GM23338 (cell line): ENCODE results near the gene RABL6. TPM values are rescaled to one million over a fixed set of nuclear protein-coding genes. Genes with fewer than 3 reads are reported as not detected.

Experiments used
- ATAC-seq: fragments of 200-7000 bp; cut with Tn5 transposase; 3 replicates; pipeline ENCODE4 v1.9.1; 2020
- DNase-seq: peaks from one replicate; pipeline ENCODE4 v3.0.0-alpha.2; 2015; ENCODE audit warnings: low spot score
- H2AFZ ChIP-seq: fragments of 200-600 bp; sonication (generic); 2 replicates; pipeline ENCODE4 v1.8.0; 2016; ENCODE audit warnings: antibody characterized with exemption, mild to moderate bottlenecking, moderate library complexity
- H3F3A ChIP-seq: fragments of 200-600 bp; sonication (generic); replicated peaks from 2 replicates; pipeline ENCODE4 v1.8.0; 2017; ENCODE audit warnings: antibody characterized with exemption, mixed run types, low read depth
- H3K27ac ChIP-seq: fragments of 200-600 bp; sonication (generic); 2 replicates; pipeline ENCODE4 v1.6.1; 2016; ENCODE audit warnings: low read depth
- H3K27me3 ChIP-seq: fragments of 200-600 bp; sonication (generic); 2 replicates; pipeline ENCODE4 v1.8.0; 2016; ENCODE audit warnings: mild to moderate bottlenecking, mixed run types, moderate library complexity; ENCODE audit not compliant: insufficient read depth
- H3K36me3 ChIP-seq: fragments of 200-600 bp; sonication (generic); 2 replicates; pipeline ENCODE4 v1.8.0; 2016; ENCODE audit warnings: mild to moderate bottlenecking; ENCODE audit not compliant: insufficient read depth
- H3K4me1 ChIP-seq: fragments of 200-600 bp; sonication (generic); 2 replicates; pipeline ENCODE4 v1.8.0; 2016; ENCODE audit warnings: mild to moderate bottlenecking, moderate library complexity; ENCODE audit not compliant: insufficient read depth
- H3K4me2 ChIP-seq: fragments of 200-600 bp; sonication (generic); 2 replicates; pipeline ENCODE4 v1.7.1; 2017; ENCODE audit warnings: mixed run types
- H3K4me3 ChIP-seq: fragments of 200-600 bp; sonication (generic); 2 replicates; pipeline ENCODE4 v1.6.1; 2016; ENCODE audit warnings: mixed run types
- H3K79me2 ChIP-seq: fragments of 200-600 bp; sonication (generic); replicated peaks from 2 replicates; pipeline ENCODE4 v1.8.0; 2017; ENCODE audit warnings: mild to moderate bottlenecking; ENCODE audit not compliant: insufficient read depth
- H3K9me2 ChIP-seq: fragments of 200-600 bp; sonication (generic); 2 replicates; pipeline ENCODE4 v1.8.0; 2017; ENCODE audit not compliant: insufficient read depth
- H4K20me1 ChIP-seq: fragments of 200-600 bp; sonication (generic); replicated peaks from 2 replicates; pipeline ENCODE4 v1.8.0; 2017; ENCODE audit warnings: mild to moderate bottlenecking; ENCODE audit not compliant: insufficient read depth
- H3K27ac Mint-ChIP-seq: 2 replicates; pipeline ENCODE4 v1.8.0; 2020; ENCODE audit warnings: inconsistent platforms, mild to moderate bottlenecking, moderate library complexity, mixed read lengths
- H3K27me3 Mint-ChIP-seq: 3 replicates; pipeline ENCODE4 v1.8.0; 2022; ENCODE audit warnings: low read depth, mild to moderate bottlenecking, moderate library complexity, mixed read lengths, inconsistent platforms; ENCODE audit not compliant: insufficient read depth, poor library complexity
- H3K36me3 Mint-ChIP-seq: 3 replicates; pipeline ENCODE4 v1.8.0; 2021; ENCODE audit warnings: low read depth, mild to moderate bottlenecking, inconsistent platforms, moderate library complexity, mixed read lengths
- H3K4me1 Mint-ChIP-seq: 3 replicates; pipeline ENCODE4 v1.8.0; 2020; ENCODE audit warnings: mild to moderate bottlenecking, inconsistent platforms, mixed read lengths
- H3K4me3 Mint-ChIP-seq: 3 replicates; pipeline ENCODE4 v1.8.0; 2021; ENCODE audit warnings: moderate library complexity, mild to moderate bottlenecking, inconsistent platforms, mixed read lengths
- H3K9me3 Mint-ChIP-seq: 3 replicates; pipeline ENCODE4 v1.8.0; 2020; ENCODE audit warnings: moderate library complexity, mild to moderate bottlenecking, inconsistent platforms, mixed read lengths
- CREB1 ChIP-seq: fragments of 250-450 bp; sonication (Bioruptor Pico); IDR thresholded peaks from 2 replicates; pipeline ENCODE4 v1.5.0; 2020; ENCODE audit warnings: low read depth, mild to moderate bottlenecking, moderate library complexity
- EZH2 ChIP-seq: fragments of 200-600 bp; sonication (generic); IDR thresholded peaks from one replicate; pipeline ENCODE4 v1.8.0; 2017; ENCODE audit warnings: antibody characterized with exemption, mild to moderate bottlenecking, low read depth; ENCODE audit not compliant: unreplicated experiment
- EZH2phosphoT487 ChIP-seq: fragments of 200-600 bp; sonication (generic); IDR thresholded peaks from one replicate; pipeline ENCODE4 v1.8.1; 2018; ENCODE audit warnings: antibody characterized with exemption; ENCODE audit not compliant: unreplicated experiment
- JUNB ChIP-seq: IDR thresholded peaks from one replicate; pipeline ENCODE4 v1.6.1; 2016; ENCODE audit warnings: antibody characterized with exemption; ENCODE audit not compliant: unreplicated experiment
- NANOG ChIP-seq: IDR thresholded peaks from 2 replicates; pipeline ENCODE4 v1.6.1; 2016; ENCODE audit warnings: antibody characterized with exemption, borderline replicate concordance
- POLR2AphosphoS5 ChIP-seq: IDR thresholded peaks from 2 replicates; pipeline ENCODE4 v1.6.1; 2016; ENCODE audit warnings: antibody characterized with exemption, low read depth
- STAT1 ChIP-seq: IDR thresholded peaks from one replicate; pipeline ENCODE4 v1.6.1; 2016; ENCODE audit warnings: antibody characterized with exemption; ENCODE audit not compliant: unreplicated experiment
- ZNF331 ChIP-seq: fragments of 250-450 bp; sonication (Bioruptor Pico); IDR thresholded peaks from 2 replicates; pipeline ENCODE4 v1.5.0; 2020; ENCODE audit warnings: low read depth, mild to moderate bottlenecking, moderate library complexity
- polyA plus RNA-seq: library from polyadenylated mRNA; unstranded; fragments of >200 nt; fragmentation: Nextera tagmentation; extraction: Ambion mirVana; gene quantifications from 2 replicates; pipeline ENCODE4 v1.2.1, GENCODE V29; 2016
- total RNA-seq: library from RNA; depleted of rRNA; stranded (reverse); fragments of >200 nt; shearing (Covaris generic); gene quantifications from 2 replicates; pipeline ENCODE4 v1.2.3, GENCODE V29; 2014
- TF ChIP-seq, protein P1 (sequence below): IDR thresholded peaks from 2 replicates; pipeline ENCODE4 v1.6.1; 2016; ENCODE audit warnings: antibody characterized with exemption
- TF ChIP-seq, protein P2 (sequence below): fragments of 250-450 bp; sonication (Bioruptor Pico); IDR thresholded peaks from 2 replicates; pipeline ENCODE4 v1.5.0; 2020; ENCODE audit warnings: mild to moderate bottlenecking, moderate library complexity

RABL6 gene
- total and polyA plus RNA-seq, 2 experiments from 2014 or later: 59.1 to 127 TPM

DNA sequence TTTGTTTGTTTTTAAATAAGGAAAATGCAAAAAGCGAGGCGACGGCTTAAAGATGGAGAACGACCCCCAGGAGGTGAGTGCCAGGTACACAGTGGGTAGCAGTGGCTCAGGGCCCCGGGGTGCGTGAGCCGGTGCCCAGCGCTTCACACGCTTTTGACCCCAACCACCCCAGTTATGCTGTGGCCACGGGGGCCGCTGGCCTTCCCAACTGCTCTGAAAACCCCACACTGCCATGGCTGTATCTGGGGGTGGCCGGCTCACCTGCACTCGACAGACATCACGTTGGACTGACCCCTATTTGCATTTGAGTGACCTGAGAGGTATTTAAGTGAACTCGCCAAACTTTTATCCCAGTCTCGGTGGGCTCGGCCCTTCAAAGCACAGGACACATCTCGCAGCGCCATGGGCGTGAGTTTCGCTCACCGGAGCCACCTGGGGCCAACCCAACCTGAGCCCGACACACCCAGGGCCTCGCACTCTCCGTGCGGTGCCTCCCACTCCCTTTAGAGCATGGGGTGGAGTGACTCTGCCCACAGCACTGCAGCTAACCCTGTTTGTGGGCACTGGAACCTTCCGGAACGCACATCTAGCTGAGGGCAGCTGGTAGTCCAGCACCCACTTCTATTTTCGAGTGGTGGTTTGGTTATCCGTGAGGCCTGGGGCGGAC lies 20.9 kb downstream of the RABL6 start:
- no peak for DNase-seq
- TF ChIP-seq, protein P1, sequence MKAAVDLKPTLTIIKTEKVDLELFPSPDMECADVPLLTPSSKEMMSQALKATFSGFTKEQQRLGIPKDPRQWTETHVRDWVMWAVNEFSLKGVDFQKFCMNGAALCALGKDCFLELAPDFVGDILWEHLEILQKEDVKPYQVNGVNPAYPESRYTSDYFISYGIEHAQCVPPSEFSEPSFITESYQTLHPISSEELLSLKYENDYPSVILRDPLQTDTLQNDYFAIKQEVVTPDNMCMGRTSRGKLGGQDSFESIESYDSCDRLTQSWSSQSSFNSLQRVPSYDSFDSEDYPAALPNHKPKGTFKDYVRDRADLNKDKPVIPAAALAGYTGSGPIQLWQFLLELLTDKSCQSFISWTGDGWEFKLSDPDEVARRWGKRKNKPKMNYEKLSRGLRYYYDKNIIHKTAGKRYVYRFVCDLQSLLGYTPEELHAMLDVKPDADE: no peak
- TF ChIP-seq POLR2AphosphoS5: no peak
- TF ChIP-seq EZH2phosphoT487: no peak
- no peak for TF ChIP-seq CREB1 (CRISPR knock-in tag)
- TF ChIP-seq STAT1: no peak
- TF ChIP-seq, protein P2, sequence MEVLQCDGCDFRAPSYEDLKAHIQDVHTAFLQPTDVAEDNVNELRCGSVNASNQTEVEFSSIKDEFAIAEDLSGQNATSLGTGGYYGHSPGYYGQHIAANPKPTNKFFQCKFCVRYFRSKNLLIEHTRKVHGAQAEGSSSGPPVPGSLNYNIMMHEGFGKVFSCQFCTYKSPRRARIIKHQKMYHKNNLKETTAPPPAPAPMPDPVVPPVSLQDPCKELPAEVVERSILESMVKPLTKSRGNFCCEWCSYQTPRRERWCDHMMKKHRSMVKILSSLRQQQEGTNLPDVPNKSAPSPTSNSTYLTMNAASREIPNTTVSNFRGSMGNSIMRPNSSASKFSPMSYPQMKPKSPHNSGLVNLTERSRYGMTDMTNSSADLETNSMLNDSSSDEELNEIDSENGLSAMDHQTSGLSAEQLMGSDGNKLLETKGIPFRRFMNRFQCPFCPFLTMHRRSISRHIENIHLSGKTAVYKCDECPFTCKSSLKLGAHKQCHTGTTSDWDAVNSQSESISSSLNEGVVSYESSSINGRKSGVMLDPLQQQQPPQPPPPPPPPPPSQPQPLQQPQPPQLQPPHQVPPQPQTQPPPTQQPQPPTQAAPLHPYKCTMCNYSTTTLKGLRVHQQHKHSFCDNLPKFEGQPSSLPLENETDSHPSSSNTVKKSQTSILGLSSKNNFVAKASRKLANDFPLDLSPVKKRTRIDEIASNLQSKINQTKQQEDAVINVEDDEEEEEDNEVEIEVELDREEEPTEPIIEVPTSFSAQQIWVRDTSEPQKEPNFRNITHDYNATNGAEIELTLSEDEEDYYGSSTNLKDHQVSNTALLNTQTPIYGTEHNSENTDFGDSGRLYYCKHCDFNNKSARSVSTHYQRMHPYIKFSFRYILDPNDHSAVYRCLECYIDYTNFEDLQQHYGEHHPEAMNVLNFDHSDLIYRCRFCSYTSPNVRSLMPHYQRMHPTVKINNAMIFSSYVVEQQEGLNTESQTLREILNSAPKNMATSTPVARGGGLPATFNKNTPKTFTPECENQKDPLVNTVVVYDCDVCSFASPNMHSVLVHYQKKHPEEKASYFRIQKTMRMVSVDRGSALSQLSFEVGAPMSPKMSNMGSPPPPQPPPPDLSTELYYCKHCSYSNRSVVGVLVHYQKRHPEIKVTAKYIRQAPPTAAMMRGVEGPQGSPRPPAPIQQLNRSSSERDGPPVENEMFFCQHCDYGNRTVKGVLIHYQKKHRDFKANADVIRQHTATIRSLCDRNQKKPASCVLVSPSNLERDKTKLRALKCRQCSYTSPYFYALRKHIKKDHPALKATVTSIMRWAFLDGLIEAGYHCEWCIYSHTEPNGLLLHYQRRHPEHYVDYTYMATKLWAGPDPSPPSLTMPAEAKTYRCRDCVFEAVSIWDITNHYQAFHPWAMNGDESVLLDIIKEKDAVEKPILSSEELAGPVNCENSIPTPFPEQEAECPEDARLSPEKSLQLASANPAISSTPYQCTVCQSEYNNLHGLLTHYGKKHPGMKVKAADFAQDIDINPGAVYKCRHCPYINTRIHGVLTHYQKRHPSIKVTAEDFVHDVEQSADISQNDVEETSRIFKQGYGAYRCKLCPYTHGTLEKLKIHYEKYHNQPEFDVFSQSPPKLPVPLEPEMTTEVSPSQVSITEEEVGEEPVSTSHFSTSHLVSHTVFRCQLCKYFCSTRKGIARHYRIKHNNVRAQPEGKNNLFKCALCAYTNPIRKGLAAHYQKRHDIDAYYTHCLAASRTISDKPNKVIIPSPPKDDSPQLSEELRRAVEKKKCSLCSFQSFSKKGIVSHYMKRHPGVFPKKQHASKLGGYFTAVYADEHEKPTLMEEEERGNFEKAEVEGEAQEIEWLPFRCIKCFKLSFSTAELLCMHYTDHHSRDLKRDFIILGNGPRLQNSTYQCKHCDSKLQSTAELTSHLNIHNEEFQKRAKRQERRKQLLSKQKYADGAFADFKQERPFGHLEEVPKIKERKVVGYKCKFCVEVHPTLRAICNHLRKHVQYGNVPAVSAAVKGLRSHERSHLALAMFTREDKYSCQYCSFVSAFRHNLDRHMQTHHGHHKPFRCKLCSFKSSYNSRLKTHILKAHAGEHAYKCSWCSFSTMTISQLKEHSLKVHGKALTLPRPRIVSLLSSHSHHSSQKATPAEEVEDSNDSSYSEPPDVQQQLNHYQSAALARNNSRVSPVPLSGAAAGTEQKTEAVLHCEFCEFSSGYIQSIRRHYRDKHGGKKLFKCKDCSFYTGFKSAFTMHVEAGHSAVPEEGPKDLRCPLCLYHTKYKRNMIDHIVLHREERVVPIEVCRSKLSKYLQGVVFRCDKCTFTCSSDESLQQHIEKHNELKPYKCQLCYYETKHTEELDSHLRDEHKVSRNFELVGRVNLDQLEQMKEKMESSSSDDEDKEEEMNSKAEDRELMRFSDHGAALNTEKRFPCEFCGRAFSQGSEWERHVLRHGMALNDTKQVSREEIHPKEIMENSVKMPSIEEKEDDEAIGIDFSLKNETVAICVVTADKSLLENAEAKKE (CRISPR knock-in tag): no peak
- TF ChIP-seq EZH2: no peak
- no peak for TF ChIP-seq JUNB
- TF ChIP-seq NANOG: no peak
- TF ChIP-seq ZNF331: no peak
- H3K9me3 Mint-ChIP-seq: no peaks in the 10 kb centered on the region

More for the DNA sequence above, 20.9 kb downstream of the RABL6 start:
- Histone ChIP-seq H4K20me1 (no peaks in the 10 kb centered on the region; the same call in none of the 2 replicates), H2AFZ (no peak overlapping the region), H3K36me3 (no peaks in the 10 kb centered on the region), H3K4me1 (no peaks in the 10 kb centered on the region), H3K4me3 (no peak overlapping the region), H3K79me2 (no peaks in the 10 kb centered on the region), H3K4me2 (no peak overlapping the region), H3K27ac (no peak overlapping the region), H3K9me2 (no peaks in the 10 kb centered on the region), H3K27me3 (no peaks in the 10 kb centered on the region), H3F3A (peaks cover 5% of the 10 kb centered on the region; the same call in 1 of the 2 replicates)
- H3K27ac Mint-ChIP-seq: no peak overlapping the region
- H3K4me3 Mint-ChIP-seq: no peak overlapping the region
- ATAC-seq: no peak
- H3K27me3 Mint-ChIP-seq: peaks cover 5% of the 10 kb centered on the region
- H3K4me1 Mint-ChIP-seq: no peaks in the 10 kb centered on the region
- H3K36me3 Mint-ChIP-seq: peaks cover 41% of the 10 kb centered on the region
